ENCODE data around the gene TCF7L1. TPM values are rescaled to one million over a fixed set of nuclear protein-coding genes. Genes with fewer than 3 reads are reported as not detected.

Gene TCF7L1
- total RNA-seq, 1 experiment from 2014 or later, result 30.4 TPM

DNA sequence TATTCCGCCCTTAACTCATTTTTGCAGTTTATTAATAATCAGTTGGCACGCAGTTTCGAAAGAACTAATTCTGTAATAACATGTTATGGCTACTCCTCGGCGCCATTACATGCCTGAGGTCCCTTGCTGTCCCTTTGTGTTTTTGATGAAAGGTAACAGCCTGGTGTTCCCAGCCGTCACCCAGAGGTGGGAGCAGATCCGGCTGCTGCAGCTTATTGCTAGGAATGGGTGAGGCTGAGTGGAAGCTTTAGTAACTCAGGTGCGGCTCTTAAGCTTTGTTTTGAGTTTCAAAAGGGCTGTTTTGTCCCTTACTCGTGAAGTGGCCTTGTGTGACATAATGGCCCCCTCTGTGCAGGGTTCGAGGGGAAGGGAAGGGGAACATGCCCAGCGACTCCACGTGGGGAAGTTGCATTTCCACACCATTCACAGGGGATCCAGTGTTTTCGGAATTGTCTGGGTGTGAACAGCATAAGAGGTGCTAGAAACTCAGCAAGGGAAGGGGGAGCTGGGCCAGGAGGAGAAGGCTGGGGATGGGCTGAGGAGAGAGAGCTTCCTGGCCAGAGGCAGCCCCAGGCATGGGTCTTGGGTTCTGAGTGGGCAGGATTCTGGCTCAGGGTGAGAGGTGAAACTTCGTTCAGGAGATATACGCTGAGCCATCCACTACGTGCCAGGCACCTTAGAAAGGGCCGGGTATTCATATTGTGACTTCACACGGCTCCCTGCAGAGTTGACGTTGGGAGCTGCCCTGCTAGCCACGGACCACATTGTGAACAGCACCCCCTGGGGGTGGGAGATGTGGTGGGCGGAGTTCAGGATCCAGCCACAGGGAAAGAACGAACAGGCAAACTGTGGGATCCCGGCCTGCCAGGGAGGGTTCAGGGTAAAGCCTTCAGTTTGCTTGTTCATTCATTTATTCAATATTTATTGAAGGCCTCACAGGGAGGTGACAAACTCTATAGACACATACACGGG is 110.2 kb downstream of the TCF7L1 start:
- Histone ChIP-seq H3K27ac (ENCODE audit: low read length) (peak overlapping the region; percentile 39), H3K4me3 (ENCODE audit: low read depth in 2 of 2, low read length in 2 of 2) (no peak overlapping the region), H3K36me3 (ENCODE audit: control insufficient read depth, insufficient read depth, low read length) (no peaks in the 10 kb centered on the region), H3K4me1 (ENCODE audit: control insufficient read depth, insufficient read depth, low read length) (peaks cover 40% of the 10 kb centered on the region), H3K27me3 (ENCODE audit: control insufficient read depth, insufficient read depth, low read length) (no peaks in the 10 kb centered on the region), H3K9me3 (ENCODE audit: control insufficient read depth, insufficient read depth, low read depth, low read length) (no peaks in the 10 kb centered on the region)
- ATAC-seq (no peak), DNase-seq (ENCODE audit: low read depth, low spot score) (no peak)
- CTCF ChIA-PET, result no interaction called here
- BruUV-seq (replicated peaks), result no TSS peak
- TF ChIP-seq, protein P1, sequence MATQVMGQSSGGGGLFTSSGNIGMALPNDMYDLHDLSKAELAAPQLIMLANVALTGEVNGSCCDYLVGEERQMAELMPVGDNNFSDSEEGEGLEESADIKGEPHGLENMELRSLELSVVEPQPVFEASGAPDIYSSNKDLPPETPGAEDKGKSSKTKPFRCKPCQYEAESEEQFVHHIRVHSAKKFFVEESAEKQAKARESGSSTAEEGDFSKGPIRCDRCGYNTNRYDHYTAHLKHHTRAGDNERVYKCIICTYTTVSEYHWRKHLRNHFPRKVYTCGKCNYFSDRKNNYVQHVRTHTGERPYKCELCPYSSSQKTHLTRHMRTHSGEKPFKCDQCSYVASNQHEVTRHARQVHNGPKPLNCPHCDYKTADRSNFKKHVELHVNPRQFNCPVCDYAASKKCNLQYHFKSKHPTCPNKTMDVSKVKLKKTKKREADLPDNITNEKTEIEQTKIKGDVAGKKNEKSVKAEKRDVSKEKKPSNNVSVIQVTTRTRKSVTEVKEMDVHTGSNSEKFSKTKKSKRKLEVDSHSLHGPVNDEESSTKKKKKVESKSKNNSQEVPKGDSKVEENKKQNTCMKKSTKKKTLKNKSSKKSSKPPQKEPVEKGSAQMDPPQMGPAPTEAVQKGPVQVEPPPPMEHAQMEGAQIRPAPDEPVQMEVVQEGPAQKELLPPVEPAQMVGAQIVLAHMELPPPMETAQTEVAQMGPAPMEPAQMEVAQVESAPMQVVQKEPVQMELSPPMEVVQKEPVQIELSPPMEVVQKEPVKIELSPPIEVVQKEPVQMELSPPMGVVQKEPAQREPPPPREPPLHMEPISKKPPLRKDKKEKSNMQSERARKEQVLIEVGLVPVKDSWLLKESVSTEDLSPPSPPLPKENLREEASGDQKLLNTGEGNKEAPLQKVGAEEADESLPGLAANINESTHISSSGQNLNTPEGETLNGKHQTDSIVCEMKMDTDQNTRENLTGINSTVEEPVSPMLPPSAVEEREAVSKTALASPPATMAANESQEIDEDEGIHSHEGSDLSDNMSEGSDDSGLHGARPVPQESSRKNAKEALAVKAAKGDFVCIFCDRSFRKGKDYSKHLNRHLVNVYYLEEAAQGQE (IDR thresholded peaks at IDR 0.05; ENCODE audit: insufficient read depth in 1 of 2, low read depth in 2 of 2, low read length in 1 of 2), result no peak
- TF ChIP-seq TCF7L2 (IDR thresholded peaks at IDR 0.05; ENCODE audit: low read depth, low read length), result no peak
- TF ChIP-seq, protein P2, sequence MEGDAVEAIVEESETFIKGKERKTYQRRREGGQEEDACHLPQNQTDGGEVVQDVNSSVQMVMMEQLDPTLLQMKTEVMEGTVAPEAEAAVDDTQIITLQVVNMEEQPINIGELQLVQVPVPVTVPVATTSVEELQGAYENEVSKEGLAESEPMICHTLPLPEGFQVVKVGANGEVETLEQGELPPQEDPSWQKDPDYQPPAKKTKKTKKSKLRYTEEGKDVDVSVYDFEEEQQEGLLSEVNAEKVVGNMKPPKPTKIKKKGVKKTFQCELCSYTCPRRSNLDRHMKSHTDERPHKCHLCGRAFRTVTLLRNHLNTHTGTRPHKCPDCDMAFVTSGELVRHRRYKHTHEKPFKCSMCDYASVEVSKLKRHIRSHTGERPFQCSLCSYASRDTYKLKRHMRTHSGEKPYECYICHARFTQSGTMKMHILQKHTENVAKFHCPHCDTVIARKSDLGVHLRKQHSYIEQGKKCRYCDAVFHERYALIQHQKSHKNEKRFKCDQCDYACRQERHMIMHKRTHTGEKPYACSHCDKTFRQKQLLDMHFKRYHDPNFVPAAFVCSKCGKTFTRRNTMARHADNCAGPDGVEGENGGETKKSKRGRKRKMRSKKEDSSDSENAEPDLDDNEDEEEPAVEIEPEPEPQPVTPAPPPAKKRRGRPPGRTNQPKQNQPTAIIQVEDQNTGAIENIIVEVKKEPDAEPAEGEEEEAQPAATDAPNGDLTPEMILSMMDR (IDR thresholded peaks at IDR 0.05), result peak; percentile 57; the same call in 1 of the 2 replicates
- no peak for TF ChIP-seq SIN3A (IDR thresholded peaks at IDR 0.05; ENCODE audit: borderline replicate concordance, insufficient read depth, low read depth, low read length)
- POLR2A ChIA-PET, result no interaction called here
- in situ Hi-C loops (cut with HindIII; ENCODE audit: low pct_unique_long_range_greater_than_20kb, low sequenced_read_pairs), result no loop called here
- intact Hi-C loops (cut with micrococcal nuclease; ENCODE audit: unreplicated experiment), result no loop called here

DNA sequence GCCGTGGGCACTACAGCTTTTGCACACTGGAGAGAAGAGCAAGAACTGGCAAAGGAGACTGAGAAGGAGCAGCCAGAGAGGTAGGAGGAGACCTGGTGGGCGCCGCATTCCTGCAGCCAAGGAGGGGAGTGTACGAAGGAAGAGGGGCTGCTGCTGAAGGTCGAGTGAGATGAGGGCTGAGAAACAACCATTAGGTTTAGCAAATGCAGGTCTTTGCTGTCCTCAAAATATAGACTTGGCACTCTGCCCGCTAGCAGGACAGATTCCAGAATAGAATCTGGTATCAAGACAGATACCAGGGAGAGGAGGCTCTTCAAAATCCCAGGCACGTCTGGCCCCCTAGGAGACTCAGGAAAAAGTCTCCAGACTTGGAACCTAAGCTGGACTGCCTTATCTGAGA is 111.6 kb downstream of the TCF7L1 start:
- Histone ChIP-seq H3K4me3 (ENCODE audit: low read depth in 2 of 2, low read length in 2 of 2) (no peak overlapping the region), H3K4me1 (ENCODE audit: control insufficient read depth, insufficient read depth, low read length) (peaks cover 54% of the 10 kb centered on the region), H3K27me3 (ENCODE audit: control insufficient read depth, insufficient read depth, low read length) (no peaks in the 10 kb centered on the region), H3K27ac (ENCODE audit: low read length) (no peak overlapping the region; the same call in 1 of the 2 replicates), H3K9me3 (ENCODE audit: control insufficient read depth, insufficient read depth, low read depth, low read length) (no peaks in the 10 kb centered on the region), H3K36me3 (ENCODE audit: control insufficient read depth, insufficient read depth, low read length) (no peaks in the 10 kb centered on the region)
- in situ Hi-C loops (cut with HindIII; ENCODE audit: low pct_unique_long_range_greater_than_20kb, low sequenced_read_pairs), result no loop called here
- ChIA-PET CTCF (no interaction called here), POLR2A (no interaction called here)
- intact Hi-C loops (cut with micrococcal nuclease; ENCODE audit: unreplicated experiment), result no loop called here
- TF ChIP-seq, protein P1 (IDR thresholded peaks at IDR 0.05; ENCODE audit: insufficient read depth in 1 of 2, low read depth in 2 of 2, low read length in 1 of 2), result no peak
- TF ChIP-seq SIN3A (IDR thresholded peaks at IDR 0.05; ENCODE audit: borderline replicate concordance, insufficient read depth, low read depth, low read length), result no peak
- TF ChIP-seq TCF7L2 (IDR thresholded peaks at IDR 0.05; ENCODE audit: low read depth, low read length), result no peak
- TF ChIP-seq, protein P2 (IDR thresholded peaks at IDR 0.05), result no peak
- no peak for TF ChIP-seq POLR2AphosphoS5 (IDR thresholded peaks at IDR 0.05; ENCODE audit: low read depth, low read length)
- ATAC-seq, result no peak
- BruUV-seq (replicated peaks), result no TSS peak
- DNase-seq (ENCODE audit: low read depth, low spot score), result no peak

Data from Panc1 (cell line).